ENCODE results near the gene ARHGAP21.
"Not testable (repeated sequence)": the region's sequence is repeated elsewhere in the genome, so short reads cannot be mapped to it uniquely, and the experiment has no call there.

Gene ARHGAP21

DNA sequence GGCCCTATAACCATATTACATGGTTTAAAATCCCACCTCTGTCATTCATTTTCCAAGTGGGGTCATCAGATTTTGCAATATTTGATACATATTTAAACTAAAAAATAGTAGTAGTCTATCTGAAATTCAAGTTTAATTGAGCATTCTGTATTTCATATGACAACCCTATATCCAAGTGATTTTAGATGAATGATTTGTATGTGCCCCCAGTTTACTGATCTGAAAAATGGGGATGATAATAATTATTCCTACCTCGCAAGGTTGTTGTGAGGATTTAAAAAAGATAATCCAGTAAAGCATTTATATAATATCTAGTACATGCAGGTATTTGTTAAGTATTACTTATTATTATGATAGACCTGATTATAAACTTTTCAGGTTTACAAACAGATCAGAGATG, 84.6 kb downstream of the ARHGAP21 start:
- DNase-seq (ENCODE audit: low read depth), result no peak
- no peak for TF ChIP-seq CTCF (IDR thresholded peaks at IDR 0.05; ENCODE audit: insufficient read depth, low read depth, low read length, missing control alignments)
- H3K4me3 ChIP-seq (ENCODE audit: low read depth, low read length), result no peak overlapping the region

DNA sequence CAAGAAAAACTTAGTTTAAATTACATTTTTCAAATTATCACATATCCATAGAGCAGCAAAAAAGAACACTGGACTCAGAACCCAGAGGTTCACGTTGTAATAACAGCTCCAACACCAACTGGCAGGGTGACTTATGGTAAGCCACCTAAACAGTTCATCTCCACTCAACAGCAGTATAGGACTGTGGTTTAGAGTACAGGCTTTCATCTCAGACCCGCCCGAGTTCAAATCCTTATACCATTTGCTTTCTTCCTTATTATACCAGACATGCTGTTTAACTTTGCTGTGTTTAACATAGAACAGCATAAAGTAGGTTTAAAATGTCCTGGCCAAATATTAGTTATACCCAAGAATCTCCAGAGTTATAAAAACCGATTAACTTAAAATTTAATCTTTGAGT, 97.9 kb downstream of the ARHGAP21 start:
- DNase-seq (ENCODE audit: low read depth), result no peak
- H3K4me3 ChIP-seq (ENCODE audit: low read depth, low read length), result no peak overlapping the region
- TF ChIP-seq CTCF (IDR thresholded peaks at IDR 0.05; ENCODE audit: insufficient read depth, low read depth, low read length, missing control alignments), result no peak

DNA sequence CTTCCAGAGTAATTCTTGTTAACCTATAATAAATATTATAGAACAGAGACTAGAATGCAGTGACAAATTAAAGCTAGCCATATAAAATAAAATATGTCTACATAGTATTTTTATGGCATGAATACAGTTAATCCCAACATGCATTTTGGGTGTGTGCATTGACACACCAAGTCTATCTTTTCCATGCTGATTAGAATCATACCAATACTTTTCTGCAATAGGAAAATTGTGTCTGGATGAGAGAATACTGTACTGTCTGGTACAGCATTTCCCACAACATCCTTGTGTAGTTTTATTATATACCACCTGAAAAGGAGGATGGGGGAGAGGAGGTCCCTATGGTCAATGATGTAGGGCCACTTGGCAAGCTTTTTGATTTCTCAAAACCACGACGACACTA, 100.3 kb downstream of the ARHGAP21 start:
- TF ChIP-seq CTCF (IDR thresholded peaks at IDR 0.05; ENCODE audit: insufficient read depth, low read depth, low read length, missing control alignments), result no peak
- DNase-seq (ENCODE audit: low read depth), result no peak
- H3K4me3 ChIP-seq (ENCODE audit: low read depth, low read length), result no peak overlapping the region

- TF ChIP-seq CTCF (IDR thresholded peaks at IDR 0.05; ENCODE audit: insufficient read depth, low read depth, low read length, missing control alignments), result no peak
- DNase-seq (ENCODE audit: low read depth), result no peak
- H3K4me3 ChIP-seq (ENCODE audit: low read depth, low read length), result no peak overlapping the region
These were observed 100.8 kb downstream of the ARHGAP21 start for GRCh38 chr10:24622781-24623301.

- not testable (repeated sequence) for H3K4me3 ChIP-seq (ENCODE audit: low read depth, low read length); DNase-seq (ENCODE audit: low read depth)
These were observed 102.5 kb downstream of the ARHGAP21 start for GRCh38 chr10:24621035-24621795.

GRCh38 chr10:24619994-24620310, 103.7 kb downstream of the ARHGAP21 start:
- H3K4me3 ChIP-seq (ENCODE audit: low read depth, low read length); DNase-seq (ENCODE audit: low read depth): not testable (repeated sequence)

DNA sequence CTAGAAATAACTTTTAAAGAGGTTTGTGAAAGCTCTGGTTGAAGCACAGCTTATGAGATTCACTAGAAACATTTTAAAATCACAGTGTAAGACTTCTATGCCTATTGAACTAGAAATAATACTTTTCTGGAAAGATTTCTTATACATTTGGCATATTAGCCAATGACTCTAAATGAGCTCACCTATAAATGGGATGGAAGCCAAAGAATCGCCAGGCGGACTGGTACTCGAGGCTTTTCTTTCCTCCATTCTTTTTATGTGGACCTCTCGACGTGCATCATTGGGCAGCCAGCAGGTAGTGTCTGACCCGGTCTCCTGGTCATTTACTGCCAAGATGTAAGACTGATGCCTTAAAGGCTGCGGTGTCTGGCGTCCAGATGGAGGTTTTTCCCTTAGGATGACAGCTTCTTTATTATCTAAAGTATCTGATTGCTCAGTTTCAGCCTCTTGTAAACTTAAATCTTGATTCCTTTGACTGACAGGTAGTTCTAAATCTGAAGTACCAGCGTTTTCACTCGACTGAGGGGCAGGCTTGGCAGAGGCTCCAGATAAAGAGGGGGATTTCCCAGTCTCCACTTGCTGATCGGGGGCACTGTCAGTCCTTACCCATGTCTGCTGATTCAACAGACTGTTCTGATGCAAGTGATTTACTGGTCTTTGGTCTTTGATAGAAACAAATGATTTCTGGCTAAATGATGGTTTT, 104.2 kb downstream of the ARHGAP21 start:
- H3K4me3 ChIP-seq (ENCODE audit: low read depth, low read length); DNase-seq (ENCODE audit: low read depth): not testable (repeated sequence)

- no peak for TF ChIP-seq CTCF (IDR thresholded peaks at IDR 0.05; ENCODE audit: insufficient read depth, low read depth, low read length, missing control alignments)
- DNase-seq (ENCODE audit: low read depth), result no peak
- no peak overlapping the region for H3K4me3 ChIP-seq (ENCODE audit: low read depth, low read length)
These were observed 105.3 kb downstream of the ARHGAP21 start for GRCh38 chr10:24618401-24618800.

Data from GM12865 (cell line).